Umbilical cord (tissue), 2 donors: Measurements from ENCODE around the gene ZNF383. TPM values are rescaled to one million over a fixed set of nuclear protein-coding genes. Genes with fewer than 3 reads are reported as not detected.
"Not testable (repeated sequence)": the region's sequence is repeated elsewhere in the genome, so short reads cannot be mapped to it uniquely, and the experiment has no call there.

Experiments
- DNase-seq: peaks from one replicate; pipeline ENCODE4 v3.0.0-alpha.2; 2015; ENCODE audit warnings: low spot score
- total RNA-seq: library from RNA; depleted of rRNA; stranded (reverse); fragments of >200 nt; gene quantifications from one replicate; pipeline ENCODE4 v1.2.3, GENCODE V29; 2014; ENCODE audit warnings: low replicate concordance; ENCODE audit not compliant: insufficient read depth

Gene ZNF383
- total RNA-seq, 1 donor from 2014 or later: 22.1 TPM

DNA sequence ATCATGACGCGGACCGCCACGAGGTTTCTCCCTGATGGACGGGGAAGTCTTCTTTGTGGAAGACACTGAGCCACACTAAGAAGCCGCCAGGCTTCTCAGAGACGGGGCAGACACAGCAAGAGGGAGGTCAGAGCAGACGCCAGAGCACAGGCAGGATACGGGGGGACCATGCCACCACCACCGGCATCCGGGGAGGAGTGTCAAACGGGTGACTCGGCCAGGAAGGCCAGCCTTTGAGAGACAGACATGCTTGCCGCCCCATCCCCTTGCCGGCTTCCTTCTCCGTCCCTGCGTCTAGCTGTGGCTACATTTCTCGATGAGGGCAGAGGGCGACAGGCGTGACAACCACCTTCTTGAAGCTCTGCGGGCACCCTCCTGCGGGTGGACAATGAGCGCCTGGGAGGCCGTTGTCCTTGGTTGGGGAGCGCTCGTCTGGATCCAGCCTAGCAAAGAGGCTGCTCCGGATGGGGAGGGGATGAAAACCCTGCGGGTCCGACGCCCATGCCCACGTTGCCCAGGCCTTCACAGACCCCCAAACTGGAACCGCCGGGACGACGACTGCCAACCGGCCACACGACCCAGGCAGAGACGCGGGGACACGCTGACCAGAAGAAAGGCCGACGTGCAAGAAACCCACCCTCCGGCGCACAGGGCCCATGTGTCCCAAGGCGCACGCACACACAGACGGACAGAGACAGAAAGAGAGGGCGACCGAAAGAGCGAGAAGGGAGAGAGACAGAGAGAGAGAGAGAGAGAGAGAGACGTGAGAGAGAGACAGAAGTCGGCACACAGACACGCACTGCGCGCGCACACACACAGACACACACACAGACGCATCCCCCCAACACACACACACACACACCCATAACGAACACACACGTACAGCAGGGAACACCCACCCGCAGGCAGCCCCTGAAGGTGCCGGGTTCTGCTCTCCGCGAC lies 75.3 kb downstream of the ZNF383 start:
- DNase-seq: not testable (repeated sequence)

DNA sequence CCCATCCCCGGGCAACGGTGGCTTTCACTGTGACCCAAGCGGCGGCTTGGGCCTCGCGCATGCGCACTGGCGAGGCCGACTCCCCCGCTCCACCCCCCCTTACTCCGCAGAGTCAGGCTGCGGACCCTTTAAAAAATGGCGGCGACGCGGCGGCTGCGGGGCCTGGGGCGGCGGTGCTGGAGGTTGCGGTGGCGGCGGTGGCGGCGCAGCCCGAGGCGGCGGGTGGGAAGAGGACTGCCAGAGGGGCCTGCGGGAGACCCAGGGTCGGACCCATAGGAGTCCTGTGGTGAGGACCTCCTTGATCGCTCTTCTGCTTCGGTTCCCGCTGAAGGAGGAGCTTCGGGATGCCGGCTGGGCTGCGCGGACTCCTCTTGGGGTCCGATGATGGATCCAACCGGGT lies 76.2 kb downstream of the ZNF383 start:
- DNase-seq: not testable (repeated sequence)

Other genes with a start within 250 kb of the ZNF383 start
- 15.2 TPM for gene ZNF420, start 139.8 kb upstream of the ZNF383 start, total RNA-seq
- 47.9 TPM for gene ZNF585A, start 45.5 kb upstream of the ZNF383 start, total RNA-seq
- 32.0 TPM for gene ZNF585B, start 7.7 kb upstream of the ZNF383 start, total RNA-seq
- 16.6 TPM for gene ZNF527, start 152.9 kb downstream of the ZNF383 start, total RNA-seq
- 27.0 TPM for gene ZNF569, start 249.2 kb downstream of the ZNF383 start, total RNA-seq